Panc1 (cell line): ENCODE results near the gene PANK4.

Experiments
- POLR2AphosphoS5 ChIP-seq: IDR thresholded peaks from 2 replicates; pipeline ENCODE4 v1.6.1; 2012; ENCODE audit warnings: mild to moderate bottlenecking, low read depth, low read length, moderate library complexity
- TCF7L2 ChIP-seq: IDR thresholded peaks from 2 replicates; pipeline ENCODE4 v1.6.1; 2011; ENCODE audit warnings: mild to moderate bottlenecking, low read depth, low read length, inconsistent platforms
- TF ChIP-seq, protein P1 (sequence below): fragments of 450-650 bp; IDR thresholded peaks from 2 replicates; pipeline ENCODE4 v1.5.1; 2017; ENCODE audit warnings: mild to moderate bottlenecking
- TF ChIP-seq, protein P2 (sequence below), 2 experiments: IDR thresholded peaks; 2 replicates each; pipeline ENCODE4 v1.6.1; 2011 to 2012; ENCODE audit warnings: low read depth in 2 of 2, control low read depth in 1 of 2, low read length in 1 of 2, mild to moderate bottlenecking in 1 of 2, moderate library complexity in 1 of 2; ENCODE audit not compliant: insufficient read depth in 1 of 2

DNA sequence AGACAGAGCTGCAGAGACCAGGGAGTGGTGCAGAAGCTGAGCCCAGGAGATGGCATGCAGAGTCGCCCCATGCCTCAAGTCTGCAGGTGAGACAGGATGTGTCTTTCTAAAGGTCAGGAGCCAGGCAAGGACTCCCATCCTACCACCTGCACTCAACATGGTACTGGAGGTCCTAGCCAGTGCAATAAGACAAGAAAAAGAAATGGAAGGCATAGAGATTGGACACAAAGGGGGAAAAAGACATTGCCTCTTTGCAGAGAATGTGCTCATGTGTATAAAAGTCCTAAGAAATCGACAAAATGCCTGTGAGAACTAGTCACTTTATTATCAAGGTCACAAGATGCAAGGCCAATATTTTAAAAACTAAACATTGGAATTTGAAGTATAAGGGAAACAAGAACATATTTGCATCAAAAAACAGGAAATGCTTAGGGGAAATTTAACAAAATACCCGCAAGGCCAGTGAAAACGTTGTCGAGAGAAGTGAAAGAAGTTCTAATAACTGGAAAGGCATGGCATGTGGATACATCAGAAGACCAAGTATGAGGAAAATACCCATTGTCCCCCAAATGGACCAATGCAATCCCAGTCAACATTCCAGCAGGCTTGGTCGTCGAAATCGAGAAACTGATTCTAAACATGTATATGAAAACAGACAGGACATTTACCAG, 47.0 kb upstream of the PANK4 start:
- TF ChIP-seq, protein P1, sequence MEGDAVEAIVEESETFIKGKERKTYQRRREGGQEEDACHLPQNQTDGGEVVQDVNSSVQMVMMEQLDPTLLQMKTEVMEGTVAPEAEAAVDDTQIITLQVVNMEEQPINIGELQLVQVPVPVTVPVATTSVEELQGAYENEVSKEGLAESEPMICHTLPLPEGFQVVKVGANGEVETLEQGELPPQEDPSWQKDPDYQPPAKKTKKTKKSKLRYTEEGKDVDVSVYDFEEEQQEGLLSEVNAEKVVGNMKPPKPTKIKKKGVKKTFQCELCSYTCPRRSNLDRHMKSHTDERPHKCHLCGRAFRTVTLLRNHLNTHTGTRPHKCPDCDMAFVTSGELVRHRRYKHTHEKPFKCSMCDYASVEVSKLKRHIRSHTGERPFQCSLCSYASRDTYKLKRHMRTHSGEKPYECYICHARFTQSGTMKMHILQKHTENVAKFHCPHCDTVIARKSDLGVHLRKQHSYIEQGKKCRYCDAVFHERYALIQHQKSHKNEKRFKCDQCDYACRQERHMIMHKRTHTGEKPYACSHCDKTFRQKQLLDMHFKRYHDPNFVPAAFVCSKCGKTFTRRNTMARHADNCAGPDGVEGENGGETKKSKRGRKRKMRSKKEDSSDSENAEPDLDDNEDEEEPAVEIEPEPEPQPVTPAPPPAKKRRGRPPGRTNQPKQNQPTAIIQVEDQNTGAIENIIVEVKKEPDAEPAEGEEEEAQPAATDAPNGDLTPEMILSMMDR: no peak
- TF ChIP-seq, protein P2, sequence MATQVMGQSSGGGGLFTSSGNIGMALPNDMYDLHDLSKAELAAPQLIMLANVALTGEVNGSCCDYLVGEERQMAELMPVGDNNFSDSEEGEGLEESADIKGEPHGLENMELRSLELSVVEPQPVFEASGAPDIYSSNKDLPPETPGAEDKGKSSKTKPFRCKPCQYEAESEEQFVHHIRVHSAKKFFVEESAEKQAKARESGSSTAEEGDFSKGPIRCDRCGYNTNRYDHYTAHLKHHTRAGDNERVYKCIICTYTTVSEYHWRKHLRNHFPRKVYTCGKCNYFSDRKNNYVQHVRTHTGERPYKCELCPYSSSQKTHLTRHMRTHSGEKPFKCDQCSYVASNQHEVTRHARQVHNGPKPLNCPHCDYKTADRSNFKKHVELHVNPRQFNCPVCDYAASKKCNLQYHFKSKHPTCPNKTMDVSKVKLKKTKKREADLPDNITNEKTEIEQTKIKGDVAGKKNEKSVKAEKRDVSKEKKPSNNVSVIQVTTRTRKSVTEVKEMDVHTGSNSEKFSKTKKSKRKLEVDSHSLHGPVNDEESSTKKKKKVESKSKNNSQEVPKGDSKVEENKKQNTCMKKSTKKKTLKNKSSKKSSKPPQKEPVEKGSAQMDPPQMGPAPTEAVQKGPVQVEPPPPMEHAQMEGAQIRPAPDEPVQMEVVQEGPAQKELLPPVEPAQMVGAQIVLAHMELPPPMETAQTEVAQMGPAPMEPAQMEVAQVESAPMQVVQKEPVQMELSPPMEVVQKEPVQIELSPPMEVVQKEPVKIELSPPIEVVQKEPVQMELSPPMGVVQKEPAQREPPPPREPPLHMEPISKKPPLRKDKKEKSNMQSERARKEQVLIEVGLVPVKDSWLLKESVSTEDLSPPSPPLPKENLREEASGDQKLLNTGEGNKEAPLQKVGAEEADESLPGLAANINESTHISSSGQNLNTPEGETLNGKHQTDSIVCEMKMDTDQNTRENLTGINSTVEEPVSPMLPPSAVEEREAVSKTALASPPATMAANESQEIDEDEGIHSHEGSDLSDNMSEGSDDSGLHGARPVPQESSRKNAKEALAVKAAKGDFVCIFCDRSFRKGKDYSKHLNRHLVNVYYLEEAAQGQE (IDR thresholded peaks at IDR 0.05; ENCODE audit: insufficient read depth in 1 of 2, low read depth in 2 of 2, low read length in 1 of 2): no peak
- TF ChIP-seq POLR2AphosphoS5 (no peak), TCF7L2 (no peak)
